ENCODE data around the gene TIMM8B. TPM values are rescaled to one million over a fixed set of nuclear protein-coding genes. Genes with fewer than 3 reads are reported as not detected.
"Not testable (repeated sequence)": the region's sequence is repeated elsewhere in the genome, so short reads cannot be mapped to it uniquely, and the experiment has no call there.

Gene TIMM8B
- total RNA-seq, 2 experiments from 2014 or later, result 36.8 to 39.3 TPM

- POLR2A ChIA-PET, result no interaction called here
- H3K36me3 Mint-ChIP-seq, result peaks cover 56% of the 10 kb centered on the region
- H3K4me1 Mint-ChIP-seq, result peaks cover 5% of the 10 kb centered on the region
- DNase-seq, result no peak
- ATAC-seq (ENCODE audit: low read depth), result no peak
- H3K4me3 Mint-ChIP-seq, result no peak overlapping the region
- H3K27me3 Mint-ChIP-seq, result no peaks in the 10 kb centered on the region
- no peaks in the 10 kb centered on the region for H3K9me3 Mint-ChIP-seq
- H3K27ac Mint-ChIP-seq, result no peak overlapping the region
These were observed 35.8 kb downstream of the TIMM8B start for GRCh38 chr11:112050721-112051120.

DNA sequence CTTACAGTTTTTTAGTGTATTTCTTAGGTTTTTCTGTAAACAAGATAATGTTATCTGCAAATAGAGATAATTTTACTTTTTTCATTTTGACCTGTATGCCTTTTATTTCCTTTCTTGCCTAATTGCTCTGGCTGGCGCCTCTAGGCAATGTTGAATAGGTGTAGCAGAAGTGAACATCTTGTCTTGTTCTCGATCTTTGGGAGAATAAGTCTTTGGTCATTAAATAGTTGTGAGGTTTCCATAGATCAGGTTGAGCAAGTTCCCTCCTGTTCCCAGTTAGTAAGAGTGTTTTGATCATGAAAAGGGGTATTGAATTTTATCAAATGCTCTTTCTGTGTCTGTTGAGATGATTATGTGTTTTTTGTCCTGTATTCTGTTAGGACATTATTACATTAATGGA, 36.8 kb downstream of the TIMM8B start:
- Mint-ChIP-seq H3K4me1 (peaks cover 5% of the 10 kb centered on the region), H3K4me3 (no peak overlapping the region), H3K27me3 (no peaks in the 10 kb centered on the region), H3K9me3 (no peaks in the 10 kb centered on the region), H3K36me3 (peaks cover 61% of the 10 kb centered on the region), H3K27ac (no peak overlapping the region)
- DNase-seq, result no peak
- no peak for ATAC-seq (ENCODE audit: low read depth)
- POLR2A ChIA-PET, result no interaction called here

- not testable (repeated sequence) for H3K4me3 Mint-ChIP-seq; DNase-seq; H3K27me3 Mint-ChIP-seq; ATAC-seq (ENCODE audit: low read depth); H3K4me1 Mint-ChIP-seq; H3K9me3 Mint-ChIP-seq; H3K27ac Mint-ChIP-seq
- peaks cover 64% of the 10 kb centered on the region for H3K36me3 Mint-ChIP-seq
- POLR2A ChIA-PET, result interaction anchor here (0.7 kb wide), 1 partner anchor 184 kb away, joined by 3 read pairs; no protein-coding TSS in a partner anchor
These were observed 38.3 kb downstream of the TIMM8B start for GRCh38 chr11:112048256-112048655.

DNA sequence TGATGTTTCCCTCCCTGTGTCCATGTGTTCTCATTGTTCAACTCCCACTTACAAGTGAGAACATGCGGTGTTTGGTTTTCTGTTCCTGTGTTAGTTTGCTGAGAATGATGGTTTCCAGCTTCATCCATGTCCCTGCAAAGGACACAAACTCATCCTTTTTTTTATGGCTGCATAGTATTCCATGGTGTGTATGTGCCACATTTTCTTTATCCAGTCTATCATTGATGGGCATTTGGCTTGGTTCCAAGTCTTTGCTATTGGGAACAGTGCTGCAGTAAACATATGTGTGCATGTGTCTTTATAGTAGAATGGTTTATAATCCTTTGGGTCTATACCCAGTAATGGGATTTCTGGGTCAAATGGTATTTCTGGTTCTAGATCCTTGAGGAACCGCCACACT, 39.9 kb downstream of the TIMM8B start:
- H3K9me3 Mint-ChIP-seq; H3K27me3 Mint-ChIP-seq; H3K27ac Mint-ChIP-seq; POLR2A ChIA-PET; H3K4me3 Mint-ChIP-seq; ATAC-seq (ENCODE audit: low read depth); DNase-seq: not testable (repeated sequence)
- Mint-ChIP-seq H3K4me1 (peaks cover 10% of the 10 kb centered on the region), H3K36me3 (peaks cover 56% of the 10 kb centered on the region)

DNA sequence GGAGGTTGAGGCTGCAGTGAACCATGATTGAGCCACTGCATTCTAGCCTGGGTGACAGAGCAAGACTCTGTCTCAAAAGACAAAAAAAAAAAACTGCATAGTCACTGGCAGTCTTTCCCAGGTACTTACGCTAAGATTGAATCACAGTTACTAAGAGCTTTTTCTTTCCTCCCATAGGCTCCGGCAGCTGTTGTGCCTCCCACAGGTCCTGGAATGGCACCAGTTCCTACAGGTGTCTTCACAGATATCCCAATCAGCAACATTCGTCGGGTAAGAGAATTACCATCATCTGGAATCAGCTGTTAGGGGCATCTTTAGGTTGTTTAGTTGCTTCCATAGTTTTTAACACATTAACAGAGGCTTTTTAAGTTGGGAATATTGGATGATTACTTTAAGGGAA, 41.6 kb downstream of the TIMM8B start:
- POLR2A ChIA-PET, result no interaction called here
- H3K9me3 Mint-ChIP-seq, result no peaks in the 10 kb centered on the region

DNA sequence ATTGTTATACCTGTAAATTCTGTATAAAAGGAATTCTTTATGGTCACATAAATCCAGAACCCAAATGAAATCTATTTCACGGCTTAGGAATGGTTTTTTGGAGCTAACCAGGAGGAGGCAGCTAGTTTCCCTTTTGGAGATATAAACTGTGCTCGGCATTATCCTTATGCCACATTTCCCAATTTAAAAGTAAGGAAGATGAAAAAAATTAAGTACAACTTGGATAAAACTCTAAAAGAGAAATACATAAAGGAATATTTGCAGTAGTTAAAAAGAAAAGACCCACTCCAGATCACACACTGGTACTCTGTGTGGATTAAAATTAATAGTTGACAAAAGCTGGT, 43.6 kb downstream of the TIMM8B start:
- POLR2A ChIA-PET, result no interaction called here

More for the DNA sequence above, 41.6 kb downstream of the TIMM8B start:
- no peak for ATAC-seq (ENCODE audit: low read depth)
- Mint-ChIP-seq H3K27ac (no peak overlapping the region), H3K4me1 (peaks cover 12% of the 10 kb centered on the region), H3K27me3 (no peaks in the 10 kb centered on the region), H3K4me3 (no peak overlapping the region), H3K36me3 (peaks cover 53% of the 10 kb centered on the region)
- no peak for DNase-seq

DNA sequence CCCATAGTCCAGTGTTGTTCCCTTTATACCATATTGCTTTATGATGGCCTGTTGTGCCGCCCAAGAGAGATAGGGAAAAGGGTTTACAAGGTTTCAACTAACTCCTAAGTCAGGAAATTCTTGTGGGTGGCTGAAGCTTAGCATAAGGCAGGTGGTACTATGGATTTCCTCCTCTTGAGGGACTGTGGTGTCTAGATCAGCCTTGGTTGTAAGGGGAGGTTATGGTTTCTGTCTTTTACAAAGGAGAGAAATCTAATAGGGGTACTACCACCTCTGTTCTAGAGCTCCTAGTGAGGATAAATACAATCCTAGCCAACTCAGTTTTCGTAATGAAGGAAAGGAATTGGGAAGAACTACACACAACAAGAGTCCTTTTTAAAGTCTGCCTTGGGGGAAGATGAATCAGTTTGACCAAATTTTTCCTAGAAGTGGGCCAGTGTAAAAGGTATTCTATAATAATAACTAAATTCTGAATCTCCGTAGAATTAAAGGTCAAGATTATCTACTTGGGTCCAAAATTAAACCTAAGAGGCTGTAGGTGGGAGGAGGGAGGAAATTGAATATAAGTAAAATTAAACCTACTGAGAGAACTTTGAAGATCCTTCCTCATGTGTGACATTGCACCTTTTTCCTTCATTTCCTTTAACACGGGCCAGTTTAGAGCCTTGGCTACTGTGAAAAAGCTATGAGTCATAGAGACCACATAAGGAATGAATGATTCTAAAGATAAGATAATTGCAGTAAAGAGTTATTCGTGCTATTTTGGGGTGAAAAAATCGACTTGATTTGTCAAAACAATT, 44.2 kb downstream of the TIMM8B start:
- peaks cover 45% of the 10 kb centered on the region for H3K36me3 Mint-ChIP-seq
- no peak overlapping the region for H3K27ac Mint-ChIP-seq

More for the DNA sequence above, 43.6 kb downstream of the TIMM8B start:
- no peak for DNase-seq
- Mint-ChIP-seq H3K4me3 (no peak overlapping the region), H3K9me3 (no peaks in the 10 kb centered on the region), H3K36me3 (peaks cover 47% of the 10 kb centered on the region), H3K27me3 (no peaks in the 10 kb centered on the region), H3K4me1 (peaks cover 10% of the 10 kb centered on the region), H3K27ac (no peak overlapping the region)
- ATAC-seq (ENCODE audit: low read depth), result no peak

GRCh38 chr11:112037527-112037926, 49.0 kb downstream of the TIMM8B start:
- POLR2A ChIA-PET, result no interaction called here
- no peak overlapping the region for H3K4me3 Mint-ChIP-seq
- peaks cover 26% of the 10 kb centered on the region for H3K36me3 Mint-ChIP-seq
- H3K27ac Mint-ChIP-seq, result no peak overlapping the region
- DNase-seq, result no peak
- no peaks in the 10 kb centered on the region for H3K27me3 Mint-ChIP-seq
- H3K9me3 Mint-ChIP-seq, result no peaks in the 10 kb centered on the region
- H3K4me1 Mint-ChIP-seq, result peaks cover 14% of the 10 kb centered on the region
- ATAC-seq (ENCODE audit: low read depth), result no peak

More for the DNA sequence above, 44.2 kb downstream of the TIMM8B start:
- H3K4me1 Mint-ChIP-seq, result peaks cover 9% of the 10 kb centered on the region
- ATAC-seq (ENCODE audit: low read depth), result no peak
- H3K4me3 Mint-ChIP-seq, result no peak overlapping the region
- H3K27me3 Mint-ChIP-seq, result no peaks in the 10 kb centered on the region
- POLR2A ChIA-PET, result no interaction called here
- DNase-seq, result no peak
- H3K9me3 Mint-ChIP-seq, result no peaks in the 10 kb centered on the region

Other genes with a start within 250 kb of the TIMM8B start
- gene ALG9, start 215.2 kb downstream of the TIMM8B start, total RNA-seq, result 10 to 100 TPM; 26.8 to 28.8 TPM
- 1 to 10 TPM; 3.4 to 3.5 TPM for gene FDXACB1, start 207.6 kb downstream of the TIMM8B start, total RNA-seq
- gene CFAP68, start 207.2 kb downstream of the TIMM8B start, total RNA-seq, result 10 to 100 TPM; 20.4 to 22.9 TPM
- gene CRYAB, start 175.0 kb downstream of the TIMM8B start, total RNA-seq, result not detected
- gene HSPB2, start 174.0 kb downstream of the TIMM8B start, total RNA-seq, result under 1 TPM in 1 of 2 experiments, not detected in 1; 0.23 TPM
- gene C11orf52, start 167.8 kb downstream of the TIMM8B start, total RNA-seq, result not detected
- gene DIXDC1, start 149.4 kb downstream of the TIMM8B start, total RNA-seq, result 1 to 10 TPM; 2.5 to 3.2 TPM
- 10 to 100 TPM; 26.0 to 28.5 TPM for gene DLAT, start 61.3 kb downstream of the TIMM8B start, total RNA-seq
- under 1 TPM in 1 of 2 experiments, not detected in 1; 0.50 TPM for gene PIH1D2, start 12.7 kb downstream of the TIMM8B start, total RNA-seq
- gene NKAPD1, start 12.5 kb downstream of the TIMM8B start, total RNA-seq, result 10 to 100 TPM; 21.5 to 22.7 TPM
- 10 to 100 TPM; 87.2 to 93.8 TPM for gene SDHD, start 117 bp upstream of the TIMM8B start, total RNA-seq
- gene IL18, start 77.3 kb upstream of the TIMM8B start, total RNA-seq, result under 1 TPM; 0.45 to 0.75 TPM
- under 1 TPM in 1 of 2 experiments, not detected in 1; 0.40 TPM for gene TEX12, start 80.6 kb upstream of the TIMM8B start, total RNA-seq
- gene BCO2, start 88.8 kb upstream of the TIMM8B start, total RNA-seq, result 1 to 10 TPM; 1.5 to 2.4 TPM
- gene PTS, start 139.7 kb upstream of the TIMM8B start, total RNA-seq, result 10 to 100 TPM; 20.9 to 24.2 TPM
- not detected for gene PLET1, start 174.1 kb upstream of the TIMM8B start, total RNA-seq